DND-41 (cell line): ENCODE measurements around the gene TUBB.

Experiments used
- EZH2 ChIP-seq: IDR thresholded peaks from 3 replicates; pipeline ENCODE4 v1.6.1; 2012; ENCODE audit warnings: borderline replicate concordance, low read depth, mild to moderate bottlenecking, moderate library complexity, low read length, inconsistent platforms; ENCODE audit not compliant: severe bottlenecking
- TF ChIP-seq, protein P1 (sequence below): IDR thresholded peaks from 2 replicates; pipeline ENCODE4 v1.5.1; 2012; ENCODE audit warnings: borderline replicate concordance, low read length, moderate library complexity, mild to moderate bottlenecking; ENCODE audit not compliant: poor library complexity, severe bottlenecking; ENCODE audit errors: extremely low read depth

DNA sequence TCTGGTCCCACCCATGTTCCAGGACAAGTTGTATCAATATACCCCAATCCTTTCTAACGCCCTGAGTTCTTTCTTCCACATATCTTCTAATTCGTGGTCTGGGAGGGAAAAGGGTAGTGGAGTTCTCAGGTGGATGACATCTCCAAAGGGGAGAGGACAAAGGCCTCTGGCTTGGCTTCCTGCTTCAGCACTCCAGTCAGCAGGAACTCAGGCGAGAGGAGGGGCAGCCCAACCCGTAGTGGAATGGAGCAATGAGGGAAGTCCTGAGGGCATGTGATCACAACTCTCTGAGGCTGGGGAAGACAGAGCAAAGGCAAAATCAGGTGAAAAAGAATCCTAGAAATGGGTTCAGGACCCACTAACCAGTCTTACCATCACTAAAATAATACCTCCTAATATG lies 19.8 kb upstream of the TUBB start:
- TF ChIP-seq EZH2, result no peak
- TF ChIP-seq, protein P1, sequence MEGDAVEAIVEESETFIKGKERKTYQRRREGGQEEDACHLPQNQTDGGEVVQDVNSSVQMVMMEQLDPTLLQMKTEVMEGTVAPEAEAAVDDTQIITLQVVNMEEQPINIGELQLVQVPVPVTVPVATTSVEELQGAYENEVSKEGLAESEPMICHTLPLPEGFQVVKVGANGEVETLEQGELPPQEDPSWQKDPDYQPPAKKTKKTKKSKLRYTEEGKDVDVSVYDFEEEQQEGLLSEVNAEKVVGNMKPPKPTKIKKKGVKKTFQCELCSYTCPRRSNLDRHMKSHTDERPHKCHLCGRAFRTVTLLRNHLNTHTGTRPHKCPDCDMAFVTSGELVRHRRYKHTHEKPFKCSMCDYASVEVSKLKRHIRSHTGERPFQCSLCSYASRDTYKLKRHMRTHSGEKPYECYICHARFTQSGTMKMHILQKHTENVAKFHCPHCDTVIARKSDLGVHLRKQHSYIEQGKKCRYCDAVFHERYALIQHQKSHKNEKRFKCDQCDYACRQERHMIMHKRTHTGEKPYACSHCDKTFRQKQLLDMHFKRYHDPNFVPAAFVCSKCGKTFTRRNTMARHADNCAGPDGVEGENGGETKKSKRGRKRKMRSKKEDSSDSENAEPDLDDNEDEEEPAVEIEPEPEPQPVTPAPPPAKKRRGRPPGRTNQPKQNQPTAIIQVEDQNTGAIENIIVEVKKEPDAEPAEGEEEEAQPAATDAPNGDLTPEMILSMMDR, result no peak
